Neuronal stem cell (in vitro differentiated cells): ENCODE data around the gene SEBOX.
A peak's percentile ranks its signal among the peaks of the same experiment; 100 is the strongest.

Experiments used
- DNase-seq: peaks from one replicate; pipeline ENCODE4 v3.0.0-alpha.2; 2013; ENCODE audit warnings: low spot score
- H2AFZ ChIP-seq: one replicate; pipeline ENCODE4 v1.6.1; 2013; ENCODE audit warnings: mild to moderate bottlenecking, low read length, inconsistent platforms
- H2AK5ac ChIP-seq: 2 replicates; pipeline ENCODE4 v1.6.1; 2013; ENCODE audit warnings: low read depth, mild to moderate bottlenecking, inconsistent platforms, low read length, moderate library complexity, mixed read lengths
- H2BK120ac ChIP-seq: 2 replicates; pipeline ENCODE4 v1.6.1; 2013; ENCODE audit warnings: low read depth, mild to moderate bottlenecking, inconsistent platforms, low read length, moderate library complexity, mixed read lengths
- H2BK12ac ChIP-seq: one replicate; pipeline ENCODE4 v1.6.1; 2013; ENCODE audit warnings: low read length, inconsistent platforms
- H2BK15ac ChIP-seq: 2 replicates; pipeline ENCODE4 v1.6.1; 2013; ENCODE audit warnings: mild to moderate bottlenecking, low read length, inconsistent platforms, mixed read lengths
- H2BK5ac ChIP-seq: one replicate; pipeline ENCODE4 v1.6.1; 2013; ENCODE audit warnings: inconsistent platforms, mild to moderate bottlenecking, low read length, moderate library complexity
- H3K14ac ChIP-seq: one replicate; pipeline ENCODE4 v1.6.1; 2013; ENCODE audit warnings: low read length, inconsistent platforms
- H3K18ac ChIP-seq: 2 replicates; pipeline ENCODE4 v1.6.1; 2013; ENCODE audit warnings: low read length, inconsistent platforms
- H3K23ac ChIP-seq: 2 replicates; pipeline ENCODE4 v1.6.1; 2013; ENCODE audit warnings: low read depth, mild to moderate bottlenecking, mixed read lengths, low read length, inconsistent platforms; ENCODE audit not compliant: poor library complexity
- H3K27ac ChIP-seq: replicated peaks from 3 replicates; pipeline ENCODE4 v1.5.1; 2013; ENCODE audit warnings: low read length, inconsistent platforms
- H3K27me3 ChIP-seq, 3 experiments: 2 replicates each; pipeline ENCODE4 v1.6.1; 2013; ENCODE audit warnings: low read length in 3 of 3, mild to moderate bottlenecking in 2 of 3, inconsistent platforms in 1 of 3, low read depth in 1 of 3, mixed read lengths in 1 of 3, moderate library complexity in 1 of 3; ENCODE audit not compliant: control insufficient read depth in 3 of 3, insufficient read depth in 3 of 3
- H3K36me3 ChIP-seq, 2 donors: replicated peaks in 1 of 2; 2 replicates each; pipeline ENCODE4 v1.6.1; 2013; ENCODE audit warnings: low read length in 2 of 2; ENCODE audit not compliant: control insufficient read depth in 2 of 2, insufficient read depth in 2 of 2
- H3K4ac ChIP-seq: 2 replicates; pipeline ENCODE4 v1.6.1; 2013; ENCODE audit warnings: inconsistent platforms, mild to moderate bottlenecking, low read length, moderate library complexity
- H3K4me1 ChIP-seq, 2 donors: 1 replicate in 1 of 2; 2 replicates in 1 of 2; pipeline ENCODE4 v1.6.1; 2013; ENCODE audit warnings: low read length in 2 of 2, low read depth in 1 of 2; ENCODE audit not compliant: control insufficient read depth in 2 of 2, insufficient read depth in 1 of 2
- H3K4me2 ChIP-seq: one replicate; pipeline ENCODE4 v1.6.1; 2013; ENCODE audit warnings: mild to moderate bottlenecking, low read length, inconsistent platforms; ENCODE audit not compliant: insufficient read depth, poor library complexity, severe bottlenecking
- H3K4me3 ChIP-seq, 2 donors: 2 replicates each; pipeline ENCODE4 v1.5.1; 2013; ENCODE audit warnings: low read length in 2 of 2, mild to moderate bottlenecking in 2 of 2, inconsistent platforms in 1 of 2, moderate library complexity in 1 of 2
- H3K79me1 ChIP-seq: one replicate; pipeline ENCODE4 v1.6.1; 2013; ENCODE audit warnings: low read depth, mild to moderate bottlenecking, inconsistent platforms, low read length, moderate library complexity
- H3K9ac ChIP-seq: one replicate; pipeline ENCODE4 v1.6.1; 2013; ENCODE audit warnings: mild to moderate bottlenecking, low read depth, low read length, inconsistent platforms; ENCODE audit not compliant: poor library complexity
- H3K9me3 ChIP-seq, 2 donors: replicated peaks in 1 of 2; 2 replicates each; pipeline versions ENCODE3 to v1.6.1; 2013; ENCODE audit warnings: low read length in 2 of 2, mild to moderate bottlenecking in 2 of 2, inconsistent platforms in 1 of 2, low read depth in 1 of 2, mixed read lengths in 1 of 2, moderate library complexity in 1 of 2; ENCODE audit not compliant: control insufficient read depth in 2 of 2, insufficient read depth in 1 of 2
- H4K8ac ChIP-seq: one replicate; pipeline ENCODE4 v1.6.1; 2013; ENCODE audit warnings: low read depth, mild to moderate bottlenecking, inconsistent platforms, low read length, moderate library complexity
- H4K91ac ChIP-seq: one replicate; pipeline ENCODE4 v1.6.1; 2013; ENCODE audit warnings: low read length, low read depth, mild to moderate bottlenecking, inconsistent platforms; ENCODE audit not compliant: poor library complexity
- WGBS, 2 donors: extraction: QIAGEN DNeasy Blood & Tissue Kit; methylation state at CpG; one replicate each; pipeline ENCODE4 v1.1.7; 2013; ENCODE audit warnings: missing lambda C conversion rate in 2 of 2, mixed read lengths in 1 of 2; ENCODE audit not compliant: insufficient read length in 2 of 2, insufficient replicate concordance in 1 of 2; ENCODE audit errors: extremely low coverage in 2 of 2; 5-methylcytosine and 5-hydroxymethylcytosine counted together

Gene SEBOX

GRCh38 chr17:28407130-28407973 lies 42.4 kb upstream of the SEBOX start:
- no peak for DNase-seq
- WGBS, 2 donors, result no CpG with 5 or more reads among the region's 5 CpGs

GRCh38 chr17:28406473-28406814 lies 41.4 kb upstream of the SEBOX start:
- WGBS, 2 donors, result no CpG with 5 or more reads among the region's 9 CpGs
- H3K9me3 ChIP-seq, result no peaks in the 10 kb centered on the region
- H2AK5ac ChIP-seq, result no peak overlapping the region

More at GRCh38 chr17:28407130-28407973, 42.4 kb upstream of the SEBOX start:
- no peak overlapping the region for H2BK12ac ChIP-seq
- no peak overlapping the region for H3K18ac ChIP-seq
- H3K9me3 ChIP-seq, result no peaks in the 10 kb centered on the region
- no peak overlapping the region for H4K91ac ChIP-seq
- no peak overlapping the region for H3K23ac ChIP-seq
- no peaks in the 10 kb centered on the region for H3K36me3 ChIP-seq
- H2BK5ac ChIP-seq, result no peak overlapping the region
- no peak overlapping the region for H3K4me2 ChIP-seq
- peak overlapping the region; percentile 66 for H2AFZ ChIP-seq
- peak overlapping the region; percentile 39 for H2BK120ac ChIP-seq
- no peak overlapping the region for H2AK5ac ChIP-seq
- no peak overlapping the region for H3K27ac ChIP-seq
- no peak overlapping the region for H4K8ac ChIP-seq
- H3K9ac ChIP-seq, result no peak overlapping the region
- H3K4ac ChIP-seq, result no peak overlapping the region
- no peak overlapping the region for H3K14ac ChIP-seq
- no peaks in the 10 kb centered on the region for H3K79me1 ChIP-seq
- peaks cover 0 to 19% (median 15%) of the 10 kb centered on the region in 3 experiments for H3K27me3 ChIP-seq
- peaks cover 7 to 18% of the 10 kb centered on the region in 2 donors for H3K4me1 ChIP-seq
- H2BK15ac ChIP-seq, result no peak overlapping the region
- no peak overlapping the region for H3K4me3 ChIP-seq

GRCh38 chr17:28405632-28406472 lies 40.9 kb upstream of the SEBOX start, which contains the start of gene SLC46A1:
TSS of gene SLC46A1 (minus strand) at chr17:28406212. CDS start at chr17:28406114, 98 bp downstream.
- Histone ChIP-seq H2BK120ac (no peak within 1 kb of the TSS), H3K18ac (peak within 1 kb of the TSS; percentile 93), H3K9me3 (no peaks in the 10 kb centered on the region), H3K4me2 (peak within 1 kb of the TSS; percentile 99), H2BK5ac (no peak within 1 kb of the TSS), H3K23ac (peak within 1 kb of the TSS; percentile 77), H2AFZ (peak within 1 kb of the TSS; percentile 99), H3K36me3 (no peaks in the 10 kb centered on the region), H4K8ac (peak within 1 kb of the TSS; percentile 44), H3K27me3 (peaks cover 0 to 19% (median 2%) of the 10 kb centered on the region in 3 experiments), H3K4me1 (peaks cover 7 to 18% of the 10 kb centered on the region in 2 donors), H3K79me1 (no peaks in the 10 kb centered on the region), H3K9ac (peak within 1 kb of the TSS; percentile 91), H2AK5ac (no peak within 1 kb of the TSS), H2BK12ac (no peak within 1 kb of the TSS), H2BK15ac (peak within 1 kb of the TSS; percentile 60), H3K4me3 (peak within 1 kb of the TSS; percentile 65 to 83), H3K14ac (no peak within 1 kb of the TSS), H3K27ac (no peak within 1 kb of the TSS), H4K91ac (no peak within 1 kb of the TSS), H3K4ac (no peak within 1 kb of the TSS)
- no CpG with 5 or more reads among the region's 70 CpGs for WGBS, 2 donors
- no peak for DNase-seq

More at GRCh38 chr17:28406473-28406814, 41.4 kb upstream of the SEBOX start:
- Histone ChIP-seq H4K91ac (no peak overlapping the region), H3K4ac (no peak overlapping the region), H2AFZ (peak overlapping the region; percentile 99), H3K18ac (no peak overlapping the region), H2BK5ac (no peak overlapping the region), H4K8ac (no peak overlapping the region), H3K4me1 (peaks cover 7 to 18% of the 10 kb centered on the region in 2 donors), H3K36me3 (no peaks in the 10 kb centered on the region), H2BK15ac (no peak overlapping the region), H3K14ac (no peak overlapping the region), H3K4me2 (peak overlapping the region; percentile 99), H3K4me3 (peak overlapping the region; percentile 65 to 83), H3K27ac (no peak overlapping the region), H3K79me1 (no peaks in the 10 kb centered on the region), H3K23ac (no peak overlapping the region), H2BK12ac (no peak overlapping the region), H3K9ac (no peak overlapping the region), H2BK120ac (no peak overlapping the region), H3K27me3 (peaks cover 0 to 19% (median 8%) of the 10 kb centered on the region in 3 experiments)
- DNase-seq, result no peak
